ENCODE results near the gene WDR37.
"Not testable (repeated sequence)": the region's sequence is repeated elsewhere in the genome, so short reads cannot be mapped to it uniquely, and the experiment has no call there.

Gene WDR37

GRCh38 chr10:1056326-1057105, at the start of gene WDR37:
Gene WDR37 (plus strand): TSS chr10:1056385. CDS start chr10:1072156, 15,771 bp downstream.
- in situ Hi-C loops (cut with MboI; ENCODE audit: low sequenced_read_pairs), result no loop called here

GRCh38 chr10:1006573-1006972, 49.6 kb upstream of the WDR37 start:
- in situ Hi-C loops (cut with MboI; ENCODE audit: low sequenced_read_pairs), result no loop called here

GRCh38 chr10:1007583-1007982, 48.6 kb upstream of the WDR37 start:
- in situ Hi-C loops (cut with MboI; ENCODE audit: low sequenced_read_pairs), result no loop called here

- in situ Hi-C loops (cut with MboI; ENCODE audit: low sequenced_read_pairs), result no loop called here
These were observed 47.1 kb upstream of the WDR37 start for GRCh38 chr10:1009071-1009494.

- in situ Hi-C loops (cut with MboI; ENCODE audit: low sequenced_read_pairs), result not testable (repeated sequence)
These were observed 46.2 kb upstream of the WDR37 start for GRCh38 chr10:1009947-1010346.

GRCh38 chr10:1010703-1011102, 45.5 kb upstream of the WDR37 start:
- in situ Hi-C loops (cut with MboI; ENCODE audit: low sequenced_read_pairs), result no loop called here

GRCh38 chr10:1011696-1012095, 44.5 kb upstream of the WDR37 start:
- in situ Hi-C loops (cut with MboI; ENCODE audit: low sequenced_read_pairs), result no loop called here

GRCh38 chr10:1015688-1016087, 40.5 kb upstream of the WDR37 start:
- in situ Hi-C loops (cut with MboI; ENCODE audit: low sequenced_read_pairs), result no loop called here

GRCh38 chr10:1019362-1019761, 36.8 kb upstream of the WDR37 start:
- in situ Hi-C loops (cut with MboI; ENCODE audit: low sequenced_read_pairs), result no loop called here

GRCh38 chr10:1020460-1020859, 35.7 kb upstream of the WDR37 start:
- in situ Hi-C loops (cut with MboI; ENCODE audit: low sequenced_read_pairs), result no loop called here

- in situ Hi-C loops (cut with MboI; ENCODE audit: low sequenced_read_pairs), result no loop called here
These were observed 35.2 kb upstream of the WDR37 start for GRCh38 chr10:1020958-1021357.

GRCh38 chr10:1022413-1022812, 33.8 kb upstream of the WDR37 start:
- in situ Hi-C loops (cut with MboI; ENCODE audit: low sequenced_read_pairs), result no loop called here

GRCh38 chr10:1024103-1024502, 32.1 kb upstream of the WDR37 start:
- in situ Hi-C loops (cut with MboI; ENCODE audit: low sequenced_read_pairs), result no loop called here

- in situ Hi-C loops (cut with MboI; ENCODE audit: low sequenced_read_pairs), result no loop called here
These were observed 30.5 kb upstream of the WDR37 start, which contains the start of gene IDI2 for GRCh38 chr10:1025683-1026082. Gene IDI2 (minus strand): TSS chr10:1025859. CDS start chr10:1024723, 1,136 bp downstream.

- in situ Hi-C loops (cut with MboI; ENCODE audit: low sequenced_read_pairs), result no loop called here
These were observed 29.6 kb upstream of the WDR37 start for GRCh38 chr10:1026578-1026977.

GRCh38 chr10:1029838-1030237, 26.3 kb upstream of the WDR37 start:
- in situ Hi-C loops (cut with MboI; ENCODE audit: low sequenced_read_pairs), result no loop called here

- in situ Hi-C loops (cut with MboI; ENCODE audit: low sequenced_read_pairs), result no loop called here
These were observed 22.6 kb upstream of the WDR37 start for GRCh38 chr10:1033601-1034000.

GRCh38 chr10:1034758-1035157, 21.4 kb upstream of the WDR37 start:
- in situ Hi-C loops (cut with MboI; ENCODE audit: low sequenced_read_pairs), result no loop called here

GRCh38 chr10:1035201-1035600, 21.0 kb upstream of the WDR37 start:
- in situ Hi-C loops (cut with MboI; ENCODE audit: low sequenced_read_pairs), result no loop called here

- in situ Hi-C loops (cut with MboI; ENCODE audit: low sequenced_read_pairs), result no loop called here
These were observed 19.8 kb upstream of the WDR37 start for GRCh38 chr10:1036341-1036791.

GRCh38 chr10:1037098-1037497, 19.1 kb upstream of the WDR37 start:
- in situ Hi-C loops (cut with MboI; ENCODE audit: low sequenced_read_pairs), result no loop called here

GRCh38 chr10:1038769-1039168, 17.4 kb upstream of the WDR37 start:
- in situ Hi-C loops (cut with MboI; ENCODE audit: low sequenced_read_pairs), result not testable (repeated sequence)

GRCh38 chr10:1040133-1040532, 16.1 kb upstream of the WDR37 start:
- in situ Hi-C loops (cut with MboI; ENCODE audit: low sequenced_read_pairs), result no loop called here

Measured in hTERT RPE-1 (cell line).